Erythroblast (primary cell): Measurements from ENCODE around the gene FIG4.

ENCODE experiments used
- GATA1 ChIP-seq: IDR thresholded peaks from 2 replicates; pipeline ENCODE4 v1.6.1; 2011; ENCODE audit warnings: low read depth, mild to moderate bottlenecking, control low read depth, low read length, moderate library complexity
- POLR2A ChIP-seq: IDR thresholded peaks from 2 replicates; pipeline ENCODE4 v1.6.1; 2011; ENCODE audit warnings: mild to moderate bottlenecking, low read length

DNA sequence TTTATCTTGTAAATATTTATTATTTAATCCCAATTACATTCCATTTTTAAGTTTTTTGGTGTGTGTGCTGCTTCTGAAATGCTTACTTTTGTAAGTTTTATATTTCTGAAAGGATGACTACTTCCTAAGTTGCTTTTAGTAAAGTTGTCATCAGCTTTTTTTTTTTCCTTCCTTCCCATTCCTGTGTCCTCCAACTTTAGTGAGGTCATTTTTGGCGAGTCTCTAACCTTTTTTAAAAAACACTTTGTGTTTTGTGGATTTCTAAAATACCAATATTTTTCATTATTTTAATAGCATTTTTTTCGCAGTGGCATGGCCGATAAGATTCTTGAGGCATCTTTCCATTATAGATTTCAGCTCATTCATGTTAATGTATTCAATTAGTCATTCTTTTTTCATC, 30.9 kb downstream of the FIG4 start:
- TF ChIP-seq POLR2A (no peak), GATA1 (no peak)
